Loucy (cell line): ENCODE measurements around the gene SERTM1.

Source experiments
- H2AFZ ChIP-seq: fragments of 200-600 bp; sonication (generic); 2 replicates; pipeline ENCODE4 v1.6.0; 2016; ENCODE audit warnings: antibody characterized with exemption, mild to moderate bottlenecking, low read length, moderate library complexity
- H3F3A ChIP-seq: fragments of 200-600 bp; 2 replicates; pipeline ENCODE4 v1.6.0; 2016; ENCODE audit warnings: antibody characterized with exemption, low read depth, mild to moderate bottlenecking
- H3K27me3 ChIP-seq: fragments of 200-600 bp; sonication (generic); 2 replicates; pipeline ENCODE4 v1.6.1; 2014; ENCODE audit warnings: low read length, mild to moderate bottlenecking; ENCODE audit not compliant: insufficient read depth, poor library complexity, severe bottlenecking
- H3K36me3 ChIP-seq: fragments of 200-600 bp; sonication (generic); 2 replicates; pipeline ENCODE4 v1.6.1; 2016; ENCODE audit warnings: low read length; ENCODE audit not compliant: insufficient read depth
- H3K4me1 ChIP-seq: fragments of 200-600 bp; sonication (generic); 2 replicates; pipeline ENCODE4 v1.5.1; 2014; ENCODE audit warnings: low read length, mild to moderate bottlenecking; ENCODE audit not compliant: insufficient read depth, poor library complexity, severe bottlenecking
- H3K4me2 ChIP-seq: fragments of 200-600 bp; sonication (generic); 2 replicates; pipeline ENCODE4 v1.6.0; 2014; ENCODE audit warnings: antibody characterized with exemption, low read length, low read depth, mild to moderate bottlenecking; ENCODE audit not compliant: poor library complexity, severe bottlenecking
- H3K4me3 ChIP-seq: fragments of 200-600 bp; sonication (generic); 2 replicates; pipeline ENCODE4 v1.5.1; 2014; ENCODE audit warnings: low read length, mild to moderate bottlenecking, mixed read lengths; ENCODE audit not compliant: poor library complexity, severe bottlenecking
- H3K79me2 ChIP-seq: fragments of 200-600 bp; sonication (generic); 2 replicates; pipeline ENCODE4 v1.6.1; 2014; ENCODE audit warnings: low read length; ENCODE audit not compliant: insufficient read depth
- H3K9ac ChIP-seq: fragments of 200-600 bp; sonication (generic); 2 replicates; pipeline ENCODE4 v1.6.0; 2014; ENCODE audit warnings: mild to moderate bottlenecking, low read depth, low read length, moderate library complexity; ENCODE audit not compliant: poor library complexity, severe bottlenecking
- H3K9me2 ChIP-seq: fragments of 200-600 bp; sonication (generic); replicated peaks from 2 replicates; pipeline ENCODE4 v1.6.1; 2016; ENCODE audit warnings: low read depth, low read length, mixed read lengths
- H3K9me3 ChIP-seq: fragments of 200-600 bp; sonication (generic); 2 replicates; pipeline ENCODE4 v1.6.1; 2014; ENCODE audit warnings: mild to moderate bottlenecking, antibody characterized with exemption, low read length, low read depth; ENCODE audit not compliant: insufficient read depth
- H4K20me1 ChIP-seq: fragments of 200-600 bp; sonication (generic); 2 replicates; pipeline ENCODE4 v1.6.0; 2014; ENCODE audit warnings: antibody characterized with exemption, low read length, mild to moderate bottlenecking; ENCODE audit not compliant: insufficient read depth, poor library complexity, severe bottlenecking
- CTCF ChIP-seq: fragments of 200-600 bp; sonication (generic); conservative IDR thresholded peaks from 2 replicates; pipeline ENCODE4 v1.5.1; 2014; ENCODE audit warnings: mild to moderate bottlenecking, antibody characterized with exemption, low read length
- EZH2phosphoT487 ChIP-seq: fragments of 200-600 bp; IDR thresholded peaks from 2 replicates; pipeline ENCODE4 v1.6.1; 2018; ENCODE audit warnings: antibody characterized with exemption, mild to moderate bottlenecking, moderate library complexity, borderline replicate concordance

SERTM1 gene

GRCh38 chr13:36630181-36630803 is 43.5 kb upstream of the SERTM1 start:
- Histone ChIP-seq H3K36me3 (no peaks in the 10 kb centered on the region), H3K27me3 (no peaks in the 10 kb centered on the region), H3K9me2 (no peaks in the 10 kb centered on the region), H3K9me3 (no peaks in the 10 kb centered on the region), H3K4me1 (no peaks in the 10 kb centered on the region), H3K4me2 (no peak overlapping the region), H2AFZ (no peak overlapping the region), H3K9ac (no peak overlapping the region), H3K79me2 (no peaks in the 10 kb centered on the region), H3F3A (no peaks in the 10 kb centered on the region), H4K20me1 (no peaks in the 10 kb centered on the region), H3K4me3 (no peak overlapping the region)
- no peak for TF ChIP-seq EZH2phosphoT487
- TF ChIP-seq CTCF: no peak

- no peak overlapping the region for H2AFZ ChIP-seq
- no peaks in the 10 kb centered on the region for H3K79me2 ChIP-seq
- H3K9ac ChIP-seq: no peak overlapping the region
- no peaks in the 10 kb centered on the region for H3K4me1 ChIP-seq
- TF ChIP-seq EZH2phosphoT487: no peak
- no peak for TF ChIP-seq CTCF
- no peaks in the 10 kb centered on the region for H3K9me2 ChIP-seq
- H3K36me3 ChIP-seq: no peaks in the 10 kb centered on the region
- H4K20me1 ChIP-seq: no peaks in the 10 kb centered on the region
- no peaks in the 10 kb centered on the region for H3K9me3 ChIP-seq
- no peak overlapping the region for H3K4me3 ChIP-seq
- H3F3A ChIP-seq: no peaks in the 10 kb centered on the region
- H3K27me3 ChIP-seq: no peaks in the 10 kb centered on the region
- no peak overlapping the region for H3K4me2 ChIP-seq
These were observed 34.2 kb upstream of the SERTM1 start for GRCh38 chr13:36639610-36640009.

- no peak overlapping the region for H3K9ac ChIP-seq
These were observed 23.2 kb upstream of the SERTM1 start for GRCh38 chr13:36650611-36651010.

DNA sequence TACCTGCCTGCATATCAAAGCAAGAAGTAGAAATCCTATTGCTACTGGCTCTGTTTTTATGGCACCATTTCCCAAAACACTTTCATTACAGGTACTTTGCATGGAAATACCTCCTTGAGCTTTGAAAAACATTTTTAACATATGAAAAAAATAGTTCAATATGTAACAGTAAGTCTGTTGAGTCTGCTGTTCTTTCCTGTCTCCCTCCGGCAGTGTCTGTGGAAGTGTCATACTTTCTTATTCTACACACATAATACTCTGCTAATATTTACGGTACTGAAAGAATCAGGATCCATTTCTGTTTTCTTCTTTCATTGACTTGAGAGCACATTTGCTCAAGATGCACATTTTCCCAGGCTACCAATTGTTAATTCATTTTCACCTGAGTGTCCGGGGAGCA is 8.2 kb upstream of the SERTM1 start:
- TF ChIP-seq EZH2phosphoT487: no peak
- TF ChIP-seq CTCF: no peak
- no peaks in the 10 kb centered on the region for H3F3A ChIP-seq
- H3K79me2 ChIP-seq: no peaks in the 10 kb centered on the region
- H3K9ac ChIP-seq: no peak overlapping the region
- no peaks in the 10 kb centered on the region for H3K9me3 ChIP-seq
- no peaks in the 10 kb centered on the region for H3K27me3 ChIP-seq
- no peaks in the 10 kb centered on the region for H4K20me1 ChIP-seq
- H3K4me3 ChIP-seq: no peak overlapping the region
- no peak overlapping the region for H3K4me2 ChIP-seq
- peaks cover 2% of the 10 kb centered on the region; the same call in 1 of the 2 replicates for H3K9me2 ChIP-seq
- H3K4me1 ChIP-seq: no peaks in the 10 kb centered on the region
- H3K36me3 ChIP-seq: no peaks in the 10 kb centered on the region
- H2AFZ ChIP-seq: no peak overlapping the region

More at GRCh38 chr13:36650611-36651010, 23.2 kb upstream of the SERTM1 start:
- Histone ChIP-seq H2AFZ (no peak overlapping the region), H3K9me3 (no peaks in the 10 kb centered on the region), H3K4me3 (no peak overlapping the region), H4K20me1 (no peaks in the 10 kb centered on the region), H3K4me1 (no peaks in the 10 kb centered on the region), H3K4me2 (no peak overlapping the region), H3K9me2 (no peaks in the 10 kb centered on the region), H3K79me2 (no peaks in the 10 kb centered on the region), H3F3A (no peaks in the 10 kb centered on the region), H3K36me3 (no peaks in the 10 kb centered on the region), H3K27me3 (no peaks in the 10 kb centered on the region)
- no peak for TF ChIP-seq EZH2phosphoT487
